Measurements from ENCODE around the gene ZFPL1.

DNA sequence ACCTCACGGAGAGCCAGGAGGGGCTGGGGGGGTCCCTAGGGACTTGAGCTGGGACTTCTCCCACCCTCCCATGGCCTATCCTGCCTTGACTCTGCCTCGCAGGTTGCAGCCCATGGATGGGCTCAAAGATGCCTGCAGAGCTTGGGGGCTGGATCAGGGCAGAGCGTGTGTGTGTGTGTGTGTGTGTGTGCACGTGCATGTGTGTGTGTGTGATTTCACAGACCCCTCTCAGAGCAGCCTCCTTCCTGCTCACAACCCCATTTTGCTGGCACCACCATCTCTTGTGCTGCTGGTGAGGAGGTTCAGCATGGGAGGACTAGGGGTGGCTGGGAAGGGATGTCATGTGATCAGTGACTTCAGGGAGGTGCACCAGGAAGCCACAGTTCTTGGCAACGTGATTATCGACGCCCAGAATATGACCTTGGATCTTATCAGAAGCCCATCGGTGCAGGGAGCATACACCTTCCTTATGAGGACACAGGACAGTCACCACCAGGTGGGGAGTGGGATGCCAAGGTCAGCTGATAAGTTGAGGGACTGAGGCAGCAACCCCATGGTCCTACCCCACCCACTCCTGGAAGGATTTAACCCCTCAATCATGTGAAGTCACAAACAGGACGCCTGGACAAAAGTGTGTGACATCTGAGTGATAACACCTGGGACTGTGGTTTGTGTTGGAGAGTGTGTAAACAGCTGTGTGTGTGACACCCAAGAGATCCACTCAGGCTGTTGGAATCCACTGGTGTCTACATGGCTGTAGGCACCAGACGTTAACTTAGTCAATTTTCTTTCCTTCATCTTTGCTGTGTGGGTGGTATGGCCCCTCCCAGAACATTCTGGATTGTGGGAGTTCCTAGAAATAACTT is 23.8 kb upstream of the ZFPL1 start:
- TF ChIP-seq EP300 (IDR thresholded peaks at IDR 0.05), result no peak
- TF ChIP-seq, protein P1, sequence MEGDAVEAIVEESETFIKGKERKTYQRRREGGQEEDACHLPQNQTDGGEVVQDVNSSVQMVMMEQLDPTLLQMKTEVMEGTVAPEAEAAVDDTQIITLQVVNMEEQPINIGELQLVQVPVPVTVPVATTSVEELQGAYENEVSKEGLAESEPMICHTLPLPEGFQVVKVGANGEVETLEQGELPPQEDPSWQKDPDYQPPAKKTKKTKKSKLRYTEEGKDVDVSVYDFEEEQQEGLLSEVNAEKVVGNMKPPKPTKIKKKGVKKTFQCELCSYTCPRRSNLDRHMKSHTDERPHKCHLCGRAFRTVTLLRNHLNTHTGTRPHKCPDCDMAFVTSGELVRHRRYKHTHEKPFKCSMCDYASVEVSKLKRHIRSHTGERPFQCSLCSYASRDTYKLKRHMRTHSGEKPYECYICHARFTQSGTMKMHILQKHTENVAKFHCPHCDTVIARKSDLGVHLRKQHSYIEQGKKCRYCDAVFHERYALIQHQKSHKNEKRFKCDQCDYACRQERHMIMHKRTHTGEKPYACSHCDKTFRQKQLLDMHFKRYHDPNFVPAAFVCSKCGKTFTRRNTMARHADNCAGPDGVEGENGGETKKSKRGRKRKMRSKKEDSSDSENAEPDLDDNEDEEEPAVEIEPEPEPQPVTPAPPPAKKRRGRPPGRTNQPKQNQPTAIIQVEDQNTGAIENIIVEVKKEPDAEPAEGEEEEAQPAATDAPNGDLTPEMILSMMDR (IDR thresholded peaks at IDR 0.05), result no peak
